Cardiac muscle cell (in vitro differentiated cells and primary cell): ENCODE measurements around the gene ANKS1A. TPM values are rescaled to one million over a fixed set of nuclear protein-coding genes. Genes with fewer than 3 reads are reported as not detected.

Source experiments
- DNase-seq, 2 donors: peaks; one replicate each; pipeline versions ENCODE4 v3.0.0 to v3.0.0-alpha.2; 2010 to 2017; ENCODE audit warnings: low read depth in 1 of 2, low spot score in 1 of 2
- H3K27ac ChIP-seq: fragments of 200-600 bp; sonication (generic); 2 replicates; pipeline ENCODE4 v1.5.1; 2016
- H3K27me3 ChIP-seq: fragments of 200-600 bp; sonication (generic); 2 replicates; pipeline ENCODE4 v1.6.0; 2016; ENCODE audit warnings: control low read depth
- H3K36me3 ChIP-seq: fragments of 200-600 bp; sonication (generic); 2 replicates; pipeline ENCODE4 v1.5.1; 2016; ENCODE audit warnings: control low read depth
- H3K4me1 ChIP-seq: fragments of 200-600 bp; sonication (generic); 2 replicates; pipeline ENCODE4 v1.8.1; 2017; ENCODE audit warnings: low read depth, mild to moderate bottlenecking, mixed run types
- H3K4me3 ChIP-seq: fragments of 200-600 bp; sonication (generic); 2 replicates; pipeline ENCODE4 v1.5.1; 2016; ENCODE audit warnings: mild to moderate bottlenecking
- H3K9me3 ChIP-seq: fragments of 200-600 bp; sonication (generic); 2 replicates; pipeline ENCODE4 v1.5.1; 2017; ENCODE audit warnings: low read depth, mild to moderate bottlenecking, control low read depth
- CTCF ChIP-seq: IDR thresholded peaks from 2 replicates; pipeline ENCODE4 v1.5.1; 2012; ENCODE audit warnings: low read depth, mild to moderate bottlenecking, low read length
- polyA plus RNA-seq: library from polyadenylated mRNA; unstranded; fragments of >200 nt; fragmentation: Nextera tagmentation; extraction: Ambion mirVana; gene quantifications from 2 replicates; pipeline ENCODE4 v1.2.1, GENCODE V29; 2016
- total RNA-seq: library from RNA; depleted of rRNA; stranded (reverse); fragments of >200 nt; gene quantifications from 2 replicates; pipeline ENCODE4 v1.2.3, GENCODE V29; 2016

The ANKS1A gene
- total and polyA plus RNA-seq, 2 experiments from 2014 or later, result 11.3 to 27.2 TPM

DNA sequence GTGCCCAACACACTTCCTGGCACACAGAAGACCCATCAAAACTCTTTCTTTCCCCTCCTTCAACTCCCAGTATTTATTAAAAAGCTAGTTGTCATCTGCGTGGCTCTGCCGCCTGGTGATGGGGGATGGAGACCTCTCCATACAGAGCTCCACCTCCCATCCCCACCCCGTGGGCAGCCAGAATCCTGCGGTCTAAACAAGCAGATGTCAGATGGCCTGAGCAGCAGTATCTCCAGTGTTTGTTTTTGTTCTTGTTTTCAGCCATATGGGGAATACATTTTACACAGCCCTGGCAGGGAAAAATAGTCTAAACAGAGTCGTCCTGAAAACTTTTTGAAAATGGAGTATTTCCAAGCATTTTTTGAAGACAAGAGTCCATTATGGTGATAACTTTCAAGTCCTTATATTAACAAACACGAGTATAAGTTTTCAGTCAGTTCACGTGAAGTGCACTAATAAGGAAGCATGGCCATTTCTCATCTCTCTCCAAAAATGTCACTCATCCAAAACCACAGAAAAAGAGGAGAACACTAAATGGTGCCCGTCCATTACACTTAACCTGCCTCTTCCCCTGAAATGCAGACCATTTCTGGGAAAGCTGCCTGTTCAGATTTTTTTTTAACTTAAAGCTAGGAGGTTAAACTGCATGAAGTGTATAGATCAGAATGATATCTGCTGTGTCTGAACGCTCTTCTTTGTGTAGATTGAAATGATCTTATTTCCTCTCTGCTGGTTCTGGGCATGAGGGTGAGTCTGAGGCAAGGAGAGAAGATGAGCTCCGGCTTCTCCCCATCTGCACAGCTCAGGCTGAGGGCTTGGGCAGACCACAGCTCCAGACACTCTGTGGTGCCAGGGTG is 161.1 kb downstream of the ANKS1A start:
- DNase-seq, result peak in 1 of 2 donors; percentile 79
- Histone ChIP-seq H3K27ac (no peak overlapping the region), H3K4me1 (peaks cover 36% of the 10 kb centered on the region), H3K36me3 (no peaks in the 10 kb centered on the region), H3K9me3 (no peaks in the 10 kb centered on the region), H3K27me3 (no peaks in the 10 kb centered on the region), H3K4me3 (no peak overlapping the region)
- no peak for TF ChIP-seq CTCF

- TF ChIP-seq CTCF, result no peak
- H3K9me3 ChIP-seq, result no peaks in the 10 kb centered on the region
- DNase-seq, result no peak
- H3K36me3 ChIP-seq, result no peaks in the 10 kb centered on the region
- H3K27me3 ChIP-seq, result no peaks in the 10 kb centered on the region
- H3K27ac ChIP-seq, result no peak overlapping the region
- H3K4me3 ChIP-seq, result no peak overlapping the region
- peaks cover 31% of the 10 kb centered on the region for H3K4me1 ChIP-seq
Measured at GRCh38 chr6:35050757-35051330, 161.8 kb downstream of the ANKS1A start.

GRCh38 chr6:35051396-35051795 is 162.3 kb downstream of the ANKS1A start:
- Histone ChIP-seq H3K9me3 (no peaks in the 10 kb centered on the region), H3K27ac (no peak overlapping the region), H3K4me3 (no peak overlapping the region), H3K27me3 (no peaks in the 10 kb centered on the region), H3K4me1 (peaks cover 26% of the 10 kb centered on the region), H3K36me3 (no peaks in the 10 kb centered on the region)
- no peak for TF ChIP-seq CTCF
- no peak for DNase-seq

GRCh38 chr6:35051997-35052583 is 163.0 kb downstream of the ANKS1A start:
- H3K36me3 ChIP-seq, result no peaks in the 10 kb centered on the region
- no peak overlapping the region for H3K4me3 ChIP-seq
- no peak for DNase-seq
- TF ChIP-seq CTCF, result no peak
- H3K27me3 ChIP-seq, result no peaks in the 10 kb centered on the region
- H3K27ac ChIP-seq, result no peak overlapping the region
- H3K9me3 ChIP-seq, result no peaks in the 10 kb centered on the region
- H3K4me1 ChIP-seq, result peaks cover 19% of the 10 kb centered on the region

DNA sequence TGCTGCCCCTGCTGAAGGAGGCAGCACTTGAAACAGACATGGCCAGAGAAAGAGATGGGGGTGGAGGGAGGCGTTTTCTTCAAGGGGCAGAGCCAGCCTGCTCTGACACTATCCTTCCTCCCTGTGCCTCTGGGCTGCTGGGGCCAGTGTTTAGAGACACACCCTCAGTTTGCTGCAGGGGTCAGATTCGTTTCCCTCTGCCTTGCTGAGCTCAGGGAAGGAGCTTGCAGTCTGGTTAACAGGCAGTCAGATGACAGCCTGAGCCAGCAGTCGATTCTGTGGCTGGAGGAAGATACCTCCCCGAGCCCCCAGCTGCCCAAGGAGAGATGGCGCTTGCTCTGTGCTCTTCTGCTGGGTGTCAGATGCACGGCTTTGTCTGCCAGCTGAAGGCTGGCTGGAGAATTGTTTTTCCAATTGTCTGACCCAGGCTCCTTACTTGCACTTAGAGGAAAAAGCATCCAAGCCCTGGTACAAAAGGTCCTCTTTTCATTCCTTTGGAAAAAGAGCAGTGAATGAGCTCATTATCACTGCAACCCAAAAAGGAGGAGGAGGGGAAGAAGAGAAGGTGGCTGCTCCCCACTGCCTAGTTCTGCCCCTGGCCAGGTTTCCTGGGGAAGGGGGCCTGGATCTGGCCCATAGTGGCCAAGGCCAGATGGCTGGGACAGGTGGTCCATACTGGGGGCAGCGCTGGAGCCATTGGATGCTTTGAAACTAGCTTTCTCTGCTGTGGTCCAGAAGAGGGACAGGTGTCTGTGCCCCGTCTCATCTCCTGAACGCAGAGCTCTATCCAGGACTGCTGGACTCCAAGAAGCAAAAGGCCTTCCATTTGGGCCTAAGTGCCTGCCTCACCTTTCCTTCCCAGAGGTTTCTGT is 163.9 kb downstream of the ANKS1A start:
- no peaks in the 10 kb centered on the region for H3K9me3 ChIP-seq
- no peak overlapping the region for H3K27ac ChIP-seq
- H3K4me3 ChIP-seq, result no peak overlapping the region
- H3K4me1 ChIP-seq, result peaks cover 11% of the 10 kb centered on the region
- no peaks in the 10 kb centered on the region for H3K36me3 ChIP-seq
- no peak for TF ChIP-seq CTCF
- no peak for DNase-seq
- no peaks in the 10 kb centered on the region for H3K27me3 ChIP-seq
